ENCODE results near the gene HIPK4. TPM values are rescaled to one million over a fixed set of nuclear protein-coding genes. Genes with fewer than 3 reads are reported as not detected.
A peak's percentile ranks its signal among the peaks of the same experiment; 100 is the strongest.

HIPK4 gene
- total and polyA plus RNA-seq, 4 donors = 0.02 to 0.17 TPM; not detected in 2

DNA sequence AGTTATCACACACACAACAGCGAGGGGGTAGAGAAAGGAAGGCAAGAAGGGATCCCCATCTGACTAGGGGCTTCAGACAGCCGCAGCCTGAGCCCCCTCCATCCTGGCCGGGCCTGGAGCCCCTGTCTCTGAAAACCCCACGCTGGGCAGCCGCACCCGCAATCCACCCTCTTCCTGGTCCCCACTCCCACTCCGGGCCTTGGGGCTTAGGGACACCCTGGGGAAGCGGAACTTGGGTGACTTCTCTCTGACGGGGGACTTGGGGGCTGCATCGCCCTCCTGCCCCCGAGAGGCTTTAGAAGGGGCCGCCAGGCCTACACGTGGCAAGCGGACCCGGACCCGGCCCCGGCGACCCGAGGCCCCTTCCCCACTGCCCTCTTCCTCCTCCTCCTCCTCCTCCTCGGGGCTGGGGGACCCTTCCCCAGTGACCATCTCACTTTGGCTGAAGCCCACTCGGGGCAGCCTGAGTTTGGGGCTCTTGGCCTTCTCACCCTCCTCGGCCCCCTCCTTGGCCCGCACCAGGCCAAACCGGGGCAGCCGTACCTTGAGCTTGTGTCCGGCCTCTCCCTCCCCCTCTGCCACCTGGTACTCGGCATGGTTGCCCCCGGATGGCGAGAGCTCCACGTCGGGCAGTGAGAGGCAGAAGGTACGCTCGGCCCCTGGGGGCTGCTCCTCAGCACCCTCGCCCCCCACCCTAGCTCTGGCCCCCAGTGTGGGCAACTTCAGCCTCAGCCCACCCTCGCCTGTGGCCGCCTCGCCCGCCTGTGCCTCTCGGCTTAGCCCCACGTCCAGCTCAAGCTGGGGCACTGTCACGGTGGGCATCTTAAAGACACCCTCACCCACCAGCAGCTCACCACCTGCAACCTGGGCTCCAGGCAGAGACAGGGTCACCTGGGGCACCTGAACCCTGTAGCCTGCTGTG, 4.2 kb upstream of the HIPK4 start:
- DNase-seq (ENCODE audit: low spot score) = no peak
- Histone ChIP-seq H3K4me3 (ENCODE audit: low read depth in 1 of 3, low read length in 3 of 3) (no peak overlapping the region), H3K36me3 (ENCODE audit: control insufficient read depth in 4 of 4, insufficient read depth in 3 of 4, low read depth in 1 of 4, low read length in 3 of 4) (no peaks in the 10 kb centered on the region), H3K4me1 (ENCODE audit: control insufficient read depth in 4 of 4, insufficient read depth in 4 of 4, low read length in 3 of 4) (no peaks in the 10 kb centered on the region), H3K27ac (ENCODE audit: low read depth in 1 of 2, low read length in 2 of 2) (no peak overlapping the region), H3K27me3 (ENCODE audit: control insufficient read depth in 4 of 4, insufficient read depth in 4 of 4, low read length in 3 of 4) (no peaks in the 10 kb centered on the region), H3K9me3 (ENCODE audit: control insufficient read depth in 4 of 4, low read length in 3 of 4) (no peaks in the 10 kb centered on the region), H3K9ac (ENCODE audit: low read depth in 1 of 2, low read length in 2 of 2) (no peak overlapping the region)
- TF ChIP-seq, protein P1, sequence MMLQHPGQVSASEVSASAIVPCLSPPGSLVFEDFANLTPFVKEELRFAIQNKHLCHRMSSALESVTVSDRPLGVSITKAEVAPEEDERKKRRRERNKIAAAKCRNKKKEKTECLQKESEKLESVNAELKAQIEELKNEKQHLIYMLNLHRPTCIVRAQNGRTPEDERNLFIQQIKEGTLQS (IDR thresholded peaks at IDR 0.05) = no peak
- TF ChIP-seq TAF1 (conservative IDR thresholded peaks at IDR 0.05) (no peak), EGR1 (IDR thresholded peaks at IDR 0.05; ENCODE audit: low read depth in 2 of 2) (no peak), ZBTB33 (IDR thresholded peaks at IDR 0.05) (no peak), HNF4A (conservative IDR thresholded peaks at IDR 0.05) (no peak), HNF4G (IDR thresholded peaks at IDR 0.05) (no peak), GABPA (IDR thresholded peaks at IDR 0.05 in 1 of 2, conservative IDR thresholded peaks at IDR 0.05 in 1 of 2) (no peak)
- 93% methylated on average over 41 of the region's 41 CpGs for WGBS

DNA sequence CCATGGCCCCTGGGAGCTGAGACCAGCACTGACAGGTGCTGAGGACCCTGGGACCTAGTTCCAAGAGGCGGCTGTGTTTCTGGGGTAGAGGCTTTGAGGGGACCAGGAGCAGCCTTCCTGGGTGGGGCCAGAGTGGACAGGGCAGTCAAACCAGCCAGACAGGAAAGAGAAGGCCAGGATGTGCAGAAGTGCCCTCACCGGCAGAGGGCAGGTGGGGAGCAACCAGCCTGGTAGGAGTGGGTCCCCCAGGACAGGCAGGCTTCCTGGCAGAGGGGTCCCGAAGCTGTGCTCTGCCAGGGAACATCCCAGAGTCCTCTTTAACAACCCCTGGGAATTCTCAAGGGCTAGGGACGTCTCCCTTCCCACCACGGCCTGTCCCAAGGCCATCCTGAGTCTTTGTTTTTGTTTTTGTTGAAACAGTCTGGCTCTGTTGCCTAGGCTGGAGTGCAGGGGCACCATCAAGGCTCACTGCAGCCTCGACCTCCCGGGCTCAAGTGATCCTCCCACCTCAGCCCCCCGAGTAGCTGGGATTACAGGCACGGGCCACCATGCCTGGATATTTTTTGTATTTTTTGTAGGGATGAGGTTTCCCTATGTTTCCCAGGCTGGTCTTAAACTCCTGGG, 3.0 kb upstream of the HIPK4 start:
- Histone ChIP-seq H3K4me1 (ENCODE audit: control insufficient read depth in 4 of 4, insufficient read depth in 4 of 4, low read length in 3 of 4) (no peaks in the 10 kb centered on the region), H3K4me3 (ENCODE audit: low read depth in 1 of 3, low read length in 3 of 3) (no peak overlapping the region), H3K9ac (ENCODE audit: low read depth in 1 of 2, low read length in 2 of 2) (no peak overlapping the region), H3K36me3 (ENCODE audit: control insufficient read depth in 4 of 4, insufficient read depth in 3 of 4, low read depth in 1 of 4, low read length in 3 of 4) (no peaks in the 10 kb centered on the region), H3K27me3 (ENCODE audit: control insufficient read depth in 4 of 4, insufficient read depth in 4 of 4, low read length in 3 of 4) (no peaks in the 10 kb centered on the region), H3K27ac (ENCODE audit: low read depth in 1 of 2, low read length in 2 of 2) (no peak overlapping the region), H3K9me3 (ENCODE audit: control insufficient read depth in 4 of 4, low read length in 3 of 4) (no peaks in the 10 kb centered on the region)
- DNase-seq (ENCODE audit: low spot score) = no peak
- WGBS = 61% methylated on average over 9 of the region's 9 CpGs
- TF ChIP-seq RAD21 (IDR thresholded peaks at IDR 0.05) (peak in 1 of 2 donors; percentile 28), ZBTB33 (IDR thresholded peaks at IDR 0.05) (no peak), CTCF (IDR thresholded peaks at IDR 0.05; ENCODE audit: low read depth, low read length, missing input control) (peak; percentile 6), RXRA (IDR thresholded peaks at IDR 0.05) (no peak), MAX (IDR thresholded peaks at IDR 0.05) (no peak), HNF4A (conservative IDR thresholded peaks at IDR 0.05) (no peak), NR2F2 (IDR thresholded peaks at IDR 0.05) (no peak), GABPA (IDR thresholded peaks at IDR 0.05 in 1 of 2, conservative IDR thresholded peaks at IDR 0.05 in 1 of 2) (no peak), TAF1 (conservative IDR thresholded peaks at IDR 0.05) (no peak)
- TF ChIP-seq, protein P2, sequence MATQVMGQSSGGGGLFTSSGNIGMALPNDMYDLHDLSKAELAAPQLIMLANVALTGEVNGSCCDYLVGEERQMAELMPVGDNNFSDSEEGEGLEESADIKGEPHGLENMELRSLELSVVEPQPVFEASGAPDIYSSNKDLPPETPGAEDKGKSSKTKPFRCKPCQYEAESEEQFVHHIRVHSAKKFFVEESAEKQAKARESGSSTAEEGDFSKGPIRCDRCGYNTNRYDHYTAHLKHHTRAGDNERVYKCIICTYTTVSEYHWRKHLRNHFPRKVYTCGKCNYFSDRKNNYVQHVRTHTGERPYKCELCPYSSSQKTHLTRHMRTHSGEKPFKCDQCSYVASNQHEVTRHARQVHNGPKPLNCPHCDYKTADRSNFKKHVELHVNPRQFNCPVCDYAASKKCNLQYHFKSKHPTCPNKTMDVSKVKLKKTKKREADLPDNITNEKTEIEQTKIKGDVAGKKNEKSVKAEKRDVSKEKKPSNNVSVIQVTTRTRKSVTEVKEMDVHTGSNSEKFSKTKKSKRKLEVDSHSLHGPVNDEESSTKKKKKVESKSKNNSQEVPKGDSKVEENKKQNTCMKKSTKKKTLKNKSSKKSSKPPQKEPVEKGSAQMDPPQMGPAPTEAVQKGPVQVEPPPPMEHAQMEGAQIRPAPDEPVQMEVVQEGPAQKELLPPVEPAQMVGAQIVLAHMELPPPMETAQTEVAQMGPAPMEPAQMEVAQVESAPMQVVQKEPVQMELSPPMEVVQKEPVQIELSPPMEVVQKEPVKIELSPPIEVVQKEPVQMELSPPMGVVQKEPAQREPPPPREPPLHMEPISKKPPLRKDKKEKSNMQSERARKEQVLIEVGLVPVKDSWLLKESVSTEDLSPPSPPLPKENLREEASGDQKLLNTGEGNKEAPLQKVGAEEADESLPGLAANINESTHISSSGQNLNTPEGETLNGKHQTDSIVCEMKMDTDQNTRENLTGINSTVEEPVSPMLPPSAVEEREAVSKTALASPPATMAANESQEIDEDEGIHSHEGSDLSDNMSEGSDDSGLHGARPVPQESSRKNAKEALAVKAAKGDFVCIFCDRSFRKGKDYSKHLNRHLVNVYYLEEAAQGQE (IDR thresholded peaks at IDR 0.05) = no peak

All from liver (tissue), 9 donors.